Measurements from ENCODE around the gene RHBDD1.

The RHBDD1 gene

DNA sequence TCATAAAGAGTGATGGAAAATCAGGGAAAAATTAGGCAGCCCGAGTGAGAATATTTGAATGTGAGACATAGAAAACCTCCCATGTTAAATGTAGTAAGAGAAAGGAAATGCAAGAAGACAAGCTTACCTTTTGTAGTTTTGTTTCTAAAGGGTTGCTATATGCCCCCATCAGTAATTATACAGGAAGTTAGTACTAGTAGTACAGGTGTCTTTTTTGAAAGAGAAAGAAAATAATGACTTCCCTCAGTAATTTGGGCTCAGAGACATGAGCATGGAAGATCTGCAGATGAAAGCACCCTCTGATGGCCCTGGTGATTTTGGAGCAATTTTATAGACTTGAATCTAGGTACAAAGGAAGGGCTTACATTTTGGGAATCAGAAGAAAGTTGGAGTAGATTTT lies 80.8 kb downstream of the RHBDD1 start:
- DNase-seq (ENCODE audit: low spot score), result no peak

DNA sequence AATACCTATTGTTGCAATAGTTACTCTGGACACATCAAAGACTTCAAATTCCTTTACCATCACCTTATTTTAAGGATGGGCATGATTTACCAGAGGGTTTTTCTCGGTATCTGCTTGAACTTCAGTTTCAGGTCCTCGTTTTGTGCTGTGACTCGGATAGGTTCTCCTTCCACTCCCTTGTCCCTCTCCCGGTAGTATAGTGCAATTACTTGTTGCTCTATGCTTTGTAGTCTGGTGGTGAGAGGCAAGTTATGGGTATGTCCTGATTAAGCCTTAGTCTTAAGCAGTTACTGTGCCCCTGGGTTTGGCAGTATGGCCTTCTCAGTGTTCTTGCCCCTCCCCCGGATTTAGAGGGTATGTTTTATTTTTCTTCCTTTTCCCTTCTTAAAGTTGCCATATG lies 96.6 kb downstream of the RHBDD1 start:
- no peak for DNase-seq (ENCODE audit: low spot score)

DNA sequence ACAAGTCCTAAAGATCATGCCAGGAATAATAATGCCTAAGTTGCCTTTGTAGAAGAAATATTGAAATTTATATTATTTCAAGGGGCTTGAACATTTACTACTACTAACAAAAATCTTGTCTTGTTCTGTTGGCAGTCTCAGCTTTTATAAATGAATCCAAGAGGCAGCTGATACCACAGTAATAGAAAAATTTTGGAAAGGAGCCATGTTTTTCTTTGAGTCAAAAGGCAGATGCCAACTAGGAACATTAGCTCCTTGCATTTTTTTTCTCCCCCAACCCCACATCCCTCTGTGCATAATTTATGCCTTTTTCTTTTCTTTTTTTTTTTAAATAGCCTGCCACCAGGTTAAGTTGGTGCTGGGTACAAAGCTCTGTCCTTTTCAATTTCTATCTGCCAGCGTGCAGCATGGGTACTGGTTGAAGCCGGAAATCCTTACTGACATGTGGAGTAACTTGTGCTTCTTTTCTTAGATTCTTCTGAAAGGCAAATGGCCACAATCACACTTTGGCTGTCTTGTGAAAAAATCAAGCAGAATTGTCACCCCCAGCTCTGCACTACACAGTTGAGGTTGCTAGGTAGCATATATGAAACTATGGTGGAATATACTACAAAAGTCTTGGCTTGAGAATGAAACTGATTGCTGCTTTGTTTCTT lies 98.8 kb downstream of the RHBDD1 start:
- no peak for DNase-seq (ENCODE audit: low spot score)

DNA sequence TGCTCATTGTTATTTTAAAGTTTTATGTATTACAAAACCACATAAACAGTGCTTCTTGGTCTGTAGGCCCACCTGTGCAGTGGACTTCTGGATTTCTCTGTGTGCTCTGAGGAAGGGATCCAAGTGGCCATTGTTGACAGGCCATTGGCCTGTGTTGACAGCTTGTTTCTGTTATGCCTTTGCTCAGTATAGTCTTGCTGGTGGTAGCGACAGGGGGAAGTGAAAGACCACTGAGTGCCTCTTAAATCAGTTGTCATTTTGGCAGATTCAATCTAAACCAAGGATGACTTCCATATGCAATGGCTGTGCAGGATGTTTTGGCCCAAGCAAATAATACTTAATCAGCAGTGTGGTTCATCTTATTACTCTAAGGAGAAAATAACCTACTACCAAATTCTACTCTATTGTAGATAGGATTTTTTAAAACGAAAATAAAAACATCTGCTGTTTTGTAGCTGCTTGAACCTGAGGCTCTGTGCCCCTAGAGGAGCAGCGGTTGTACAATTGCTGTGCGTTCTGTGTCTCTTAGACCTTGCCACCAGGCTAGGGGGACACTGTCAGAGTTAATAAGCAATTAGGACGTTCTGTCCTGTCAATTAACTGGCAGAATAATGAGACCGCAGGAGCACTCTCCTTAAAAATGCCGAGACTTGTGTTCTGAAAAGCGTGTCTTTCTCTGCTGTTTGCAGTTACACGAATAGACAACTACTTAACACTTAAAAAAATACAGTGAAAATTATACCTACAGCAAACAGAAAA lies 108.2 kb downstream of the RHBDD1 start:
- DNase-seq (ENCODE audit: low spot score), result peak; percentile 5

DNA sequence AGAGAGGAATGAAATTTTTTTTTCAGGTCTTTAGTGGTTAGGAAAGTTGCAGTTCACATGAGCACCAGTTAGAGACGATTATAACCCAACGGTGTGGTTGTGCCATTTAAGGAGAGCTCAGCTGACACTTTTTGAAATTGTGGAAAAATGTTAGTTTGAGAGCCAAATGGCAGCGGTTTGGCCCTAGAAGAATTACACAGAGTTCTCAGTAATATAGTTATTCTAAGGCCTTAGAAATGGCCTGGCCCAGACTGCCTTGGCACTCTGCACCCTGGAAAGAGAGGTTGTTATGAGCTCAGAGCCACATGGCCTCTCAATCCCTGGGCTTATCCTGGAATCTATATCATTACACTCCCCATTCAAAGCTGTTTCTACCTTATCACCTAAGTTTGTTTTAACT lies 117.4 kb downstream of the RHBDD1 start:
- DNase-seq (ENCODE audit: low spot score), result no peak

DNA sequence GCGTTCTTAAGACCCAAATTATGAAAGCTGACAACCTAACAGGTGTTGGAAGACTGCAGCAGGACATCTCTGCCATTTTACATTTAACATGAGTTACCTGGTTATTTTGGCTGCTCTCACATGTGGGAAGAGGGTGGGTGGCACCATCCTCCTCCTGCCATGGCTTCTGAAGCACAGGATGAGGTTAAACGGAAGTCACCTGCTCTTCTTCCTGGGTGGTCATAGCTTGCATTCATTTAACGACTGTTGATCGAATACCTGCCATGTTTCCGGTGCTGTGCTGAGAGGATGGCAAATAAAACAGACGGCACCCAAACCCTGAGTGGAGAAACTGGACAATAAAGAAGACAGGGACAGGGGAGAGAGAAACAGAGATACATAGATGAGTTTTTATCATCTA lies 118.0 kb downstream of the RHBDD1 start:
- no peak for DNase-seq (ENCODE audit: low spot score)

DNA sequence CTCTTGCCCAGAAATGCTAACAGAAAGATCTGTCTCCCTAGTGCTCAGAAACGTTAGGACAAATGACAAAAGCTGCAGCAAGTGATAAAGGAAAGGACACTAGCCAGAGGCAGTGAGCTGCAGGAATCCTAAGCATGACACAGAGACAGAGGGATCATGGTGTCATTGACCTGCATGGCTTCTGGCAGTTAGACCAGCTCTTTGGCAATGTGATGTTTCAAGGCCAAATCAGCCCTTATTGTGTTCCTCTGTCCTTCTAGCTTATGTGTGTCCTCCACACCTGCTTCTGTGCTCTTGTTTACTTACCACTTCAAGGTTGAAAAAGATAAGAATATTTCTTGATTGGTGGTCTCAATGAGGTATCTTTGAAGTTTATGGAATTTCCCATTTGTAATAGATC lies 120.8 kb downstream of the RHBDD1 start:
- DNase-seq (ENCODE audit: low spot score), result no peak

DNA sequence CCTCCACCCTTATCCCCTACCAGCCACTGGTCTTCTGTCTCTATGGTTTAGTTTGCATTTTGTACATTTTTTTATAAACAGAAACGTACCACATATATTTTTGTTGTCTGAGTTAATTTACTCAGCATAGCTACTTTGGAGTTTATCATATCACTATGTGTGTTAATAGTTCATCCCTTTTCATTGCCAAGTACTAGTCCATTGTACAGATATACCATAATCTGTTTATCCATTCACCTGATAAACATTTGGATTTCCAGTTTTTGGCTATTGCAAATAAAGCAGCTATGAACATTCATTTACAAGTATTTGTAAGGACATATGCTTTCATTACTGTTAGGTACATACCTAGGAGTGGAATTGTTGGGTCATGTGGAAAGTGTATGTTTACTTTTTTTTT lies 123.6 kb downstream of the RHBDD1 start:
- no peak for DNase-seq (ENCODE audit: low spot score)

DNA sequence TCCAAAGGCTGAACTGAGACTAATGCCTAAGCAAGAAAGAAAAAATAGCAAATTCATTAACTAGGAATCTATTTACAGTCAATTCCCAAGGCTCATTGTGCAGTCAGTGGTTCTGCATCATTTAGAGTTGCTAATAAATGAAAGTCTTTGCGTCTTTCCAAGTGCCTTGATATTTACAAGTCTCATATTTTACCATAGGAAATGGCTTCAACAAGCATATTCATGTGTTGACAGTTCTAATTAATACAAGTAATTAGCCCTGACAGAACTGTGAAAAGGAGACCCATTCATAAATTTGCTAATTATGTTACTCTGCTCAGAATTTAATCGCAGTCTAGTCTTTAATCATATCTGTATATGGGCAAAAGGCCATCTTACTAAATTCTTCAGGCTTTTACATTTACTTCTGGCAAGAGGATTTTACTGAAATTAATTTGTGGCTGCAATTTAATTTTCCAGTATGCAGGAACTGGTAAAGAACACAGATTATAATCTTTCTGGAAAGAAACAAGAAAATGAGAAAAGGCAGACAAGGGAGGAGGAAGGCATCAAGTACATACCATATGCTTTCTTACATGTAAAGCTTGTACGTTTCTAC lies 126.4 kb downstream of the RHBDD1 start:
- no peak for DNase-seq (ENCODE audit: low spot score)

DNA sequence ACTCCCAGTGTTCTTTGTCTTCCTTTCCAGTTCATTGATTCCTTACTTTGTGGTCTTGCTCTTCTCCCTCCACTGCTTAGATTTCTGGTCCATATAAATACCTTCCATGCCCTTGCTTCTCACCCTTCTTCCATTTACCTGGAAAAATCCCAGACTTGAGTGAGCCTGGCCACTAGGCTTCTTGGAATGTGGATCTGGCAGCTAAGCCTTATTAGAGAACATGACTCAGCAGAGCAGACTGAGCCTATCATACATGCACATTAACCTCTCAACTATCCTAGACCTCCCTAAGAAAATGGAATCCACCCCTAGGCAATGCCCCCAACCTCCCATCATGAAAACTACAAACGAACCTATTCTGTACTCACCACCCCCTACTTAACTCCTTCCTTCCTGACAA lies 127.7 kb downstream of the RHBDD1 start:
- DNase-seq (ENCODE audit: low spot score), result no peak

DNA sequence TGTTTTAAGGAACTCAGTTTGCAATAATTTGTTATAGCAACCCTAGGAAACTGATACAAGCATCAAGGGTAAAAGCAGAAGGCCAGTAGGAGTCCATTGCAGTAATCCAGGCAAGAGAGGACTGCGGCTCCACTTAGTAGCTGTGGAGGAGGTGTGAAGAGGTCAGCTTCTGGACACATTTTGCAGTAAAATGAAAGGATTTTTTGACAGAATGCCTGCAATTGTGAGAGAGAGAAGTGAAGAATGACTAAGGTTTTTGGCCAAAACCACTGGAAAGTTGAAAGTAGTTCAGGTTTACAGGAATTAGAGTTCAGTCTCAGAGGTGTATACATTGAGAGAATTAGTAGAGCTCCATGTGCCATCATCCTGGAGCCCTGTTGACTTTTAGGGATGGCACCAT lies 129.5 kb downstream of the RHBDD1 start:
- no peak for DNase-seq (ENCODE audit: low spot score)

DNA sequence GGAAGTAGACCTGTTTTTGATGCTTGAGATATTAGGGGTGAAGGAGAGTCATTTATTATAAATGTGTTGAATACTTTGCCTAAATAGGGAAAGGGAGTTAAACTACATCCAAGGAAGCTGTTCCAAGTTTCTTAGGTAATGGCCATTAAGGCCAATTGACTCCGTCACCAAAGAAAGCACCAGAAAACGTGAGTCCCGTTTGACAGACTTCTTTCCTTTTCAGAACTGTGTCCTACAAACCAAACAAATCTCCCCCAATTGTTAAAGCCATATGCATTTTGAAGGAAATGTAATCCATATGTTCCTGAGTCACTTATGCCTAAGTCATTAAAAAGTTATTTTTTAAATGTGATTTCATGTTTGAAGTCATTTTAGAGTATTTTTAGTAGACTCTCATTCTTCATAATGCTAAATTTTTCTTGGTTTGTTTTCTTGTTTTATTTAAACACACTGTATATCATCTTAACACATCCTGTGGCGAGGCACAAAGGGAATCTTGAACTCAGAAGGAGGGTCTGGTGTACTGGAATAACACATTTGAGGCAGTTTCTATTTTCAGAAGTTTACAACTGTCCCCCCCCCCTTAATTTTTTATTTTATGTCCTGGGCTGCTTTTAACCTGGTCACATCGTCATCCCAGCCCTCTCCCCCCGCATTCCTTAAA lies 133.7 kb downstream of the RHBDD1 start:
- DNase-seq (ENCODE audit: low spot score), result no peak

DNA sequence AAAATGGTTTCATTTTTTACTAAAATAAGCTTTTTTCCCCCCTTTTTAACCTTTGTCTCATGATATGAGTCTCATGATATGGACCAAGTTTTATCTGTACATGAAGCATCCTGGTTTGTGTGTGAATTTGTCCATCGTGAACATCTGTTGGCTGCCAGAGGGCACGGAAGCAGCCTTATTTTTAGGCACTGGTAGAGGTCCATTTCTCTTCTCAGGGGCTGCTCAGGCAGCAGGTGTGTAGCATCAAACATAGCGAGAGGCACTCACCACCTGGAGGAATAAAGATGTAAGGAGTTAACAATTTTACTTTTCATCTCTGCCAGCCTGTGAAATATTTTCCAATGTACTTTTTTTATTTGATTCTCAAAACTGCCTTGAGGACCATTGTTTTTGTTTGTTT lies 134.5 kb downstream of the RHBDD1 start:
- DNase-seq (ENCODE audit: low spot score), result peak; percentile 36

DNA sequence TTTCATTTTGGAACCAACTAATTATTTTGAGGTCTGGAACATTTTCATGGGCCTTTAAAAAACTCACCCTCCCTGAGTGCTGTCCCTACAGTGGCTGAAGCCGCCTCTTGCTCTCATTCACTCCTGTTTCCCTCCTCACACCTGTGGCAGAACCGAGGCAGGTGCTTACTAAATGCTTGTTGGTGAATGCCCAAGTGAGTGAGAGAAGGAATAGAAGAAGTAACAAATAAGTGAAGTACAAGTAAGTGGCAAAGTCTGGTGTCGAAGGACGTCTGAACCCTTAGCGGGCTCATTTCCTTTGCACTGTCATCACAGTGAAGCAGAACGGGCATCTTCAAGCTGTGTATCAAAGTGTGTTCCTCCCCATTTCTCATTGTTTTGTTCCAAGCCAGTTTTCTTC lies 135.2 kb downstream of the RHBDD1 start:
- peak; percentile 29 for DNase-seq (ENCODE audit: low spot score)

DNA sequence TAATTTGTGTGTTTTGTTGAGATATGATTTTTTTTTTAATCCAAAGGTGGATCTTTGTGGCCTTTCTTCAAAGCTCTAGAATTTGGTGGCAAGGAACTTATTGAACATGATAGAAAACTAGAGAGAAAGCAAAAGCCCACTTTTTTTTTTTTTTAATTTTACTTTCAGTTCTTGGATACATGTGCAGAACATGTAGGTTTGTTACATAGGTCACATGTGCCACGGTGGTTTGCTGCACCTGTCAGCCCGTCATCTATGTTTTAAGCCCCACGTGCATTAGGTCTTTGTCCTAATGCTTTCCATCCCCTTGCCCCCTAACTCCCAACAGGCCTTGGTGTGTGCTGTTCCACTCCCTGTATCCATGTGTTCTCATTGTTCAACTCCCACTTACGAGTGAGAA lies 135.9 kb downstream of the RHBDD1 start:
- no peak for DNase-seq (ENCODE audit: low spot score)

DNA sequence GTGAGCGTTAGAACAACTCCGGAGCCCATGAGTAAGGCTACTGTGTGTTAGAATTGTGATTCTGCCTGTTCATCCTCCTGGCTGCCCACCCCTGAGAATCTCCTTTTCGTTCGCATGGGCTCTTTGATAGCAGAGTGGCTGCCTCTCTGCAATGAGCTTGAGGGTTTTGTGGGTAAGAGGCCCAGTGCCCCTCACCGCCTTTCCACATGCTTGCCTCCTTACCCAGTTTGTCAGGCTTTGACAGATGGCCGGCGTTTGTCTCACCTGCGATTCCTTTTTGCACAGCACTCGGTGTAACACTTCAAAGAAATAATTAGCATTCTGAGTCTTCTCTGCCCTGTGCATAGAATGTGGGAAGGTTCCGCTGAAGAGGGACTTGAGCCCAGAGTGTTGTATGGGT lies 138.0 kb downstream of the RHBDD1 start:
- DNase-seq (ENCODE audit: low spot score), result no peak

DNA sequence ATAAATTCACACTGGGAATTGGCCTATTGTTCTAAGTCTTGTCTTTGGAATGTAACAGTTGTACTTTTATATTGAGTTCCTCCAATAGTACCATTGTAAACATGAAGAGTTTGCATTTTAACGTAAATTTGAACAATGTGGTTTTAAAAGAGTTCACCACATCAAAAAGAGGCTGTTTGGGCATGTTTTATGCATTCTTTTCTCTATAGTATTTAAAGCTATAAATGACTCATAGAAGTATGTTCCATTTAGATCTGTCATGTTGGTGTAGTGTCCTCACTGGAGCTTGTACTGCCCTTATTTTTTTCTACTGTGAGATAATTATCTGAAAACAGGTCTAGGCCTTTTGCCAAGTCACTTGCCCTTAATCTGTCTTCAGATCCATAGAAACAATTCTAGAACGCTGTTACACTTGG lies 141.9 kb downstream of the RHBDD1 start:
- no peak for DNase-seq (ENCODE audit: low spot score)

DNA sequence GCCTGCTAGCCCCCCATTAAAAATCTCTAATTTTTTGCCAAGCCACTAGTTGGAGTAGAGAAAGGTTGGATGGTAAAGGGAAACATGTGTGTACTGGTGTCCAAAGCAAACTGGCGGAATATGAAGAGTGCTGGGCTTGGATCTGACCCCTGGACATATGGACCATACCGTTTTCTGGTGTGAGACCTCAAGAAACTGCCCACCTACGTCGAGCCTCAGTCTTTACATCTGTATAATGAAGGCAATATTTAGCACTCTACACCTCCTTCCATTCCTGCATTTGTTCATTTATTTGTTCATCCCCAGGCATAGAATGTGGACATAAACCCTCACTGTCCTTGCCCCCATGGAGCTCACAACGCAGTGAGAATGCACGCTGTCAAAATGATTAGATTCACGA lies 142.4 kb downstream of the RHBDD1 start:
- DNase-seq (ENCODE audit: low spot score), result no peak

DNA sequence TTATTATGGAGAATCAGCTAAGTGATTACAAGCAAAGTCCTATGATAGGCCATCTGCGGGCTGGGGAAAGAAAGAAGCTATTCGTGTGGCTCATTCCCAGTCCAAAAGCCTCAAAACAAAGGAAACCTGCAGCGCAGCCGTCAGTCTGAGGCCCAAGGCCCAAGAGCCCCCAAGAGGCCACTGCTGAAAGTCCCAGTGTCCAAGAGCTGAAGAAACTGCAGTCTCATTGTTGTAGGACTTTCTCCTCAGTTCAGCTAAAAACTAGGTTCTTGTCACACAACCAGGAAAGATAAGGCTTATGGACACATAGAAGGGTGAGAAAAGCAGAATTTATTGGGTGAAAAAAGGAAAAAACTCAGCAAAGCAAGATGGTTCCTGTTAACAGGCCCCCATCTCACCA lies 143.2 kb downstream of the RHBDD1 start:
- no peak for DNase-seq (ENCODE audit: low spot score)

DNA sequence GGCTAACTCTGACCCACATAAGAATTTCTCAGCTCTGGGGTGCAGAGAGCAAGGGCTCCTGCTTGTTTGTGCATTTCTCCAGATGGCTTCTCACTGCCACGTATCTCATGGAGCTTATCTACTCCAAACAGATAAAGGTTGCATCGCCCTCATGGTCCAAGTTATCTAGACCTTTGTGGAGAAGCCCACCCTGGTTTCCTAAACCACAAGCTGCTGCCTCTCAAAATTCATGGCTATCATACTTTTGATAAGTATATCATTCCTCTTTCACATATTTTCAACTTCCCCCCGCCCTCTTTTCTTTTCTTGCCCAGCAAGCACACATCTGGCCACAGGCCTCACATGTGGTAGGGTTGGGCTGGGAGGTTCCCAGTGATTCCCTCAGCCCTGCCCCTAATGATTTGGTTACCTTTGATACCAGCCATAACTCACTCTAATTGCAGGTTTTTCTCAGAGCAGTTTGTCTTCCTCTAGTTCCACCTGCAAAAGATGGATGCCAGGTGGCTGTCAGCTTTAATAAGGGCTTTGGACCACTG lies 146.0 kb downstream of the RHBDD1 start:
- DNase-seq (ENCODE audit: low spot score), result no peak

DNA sequence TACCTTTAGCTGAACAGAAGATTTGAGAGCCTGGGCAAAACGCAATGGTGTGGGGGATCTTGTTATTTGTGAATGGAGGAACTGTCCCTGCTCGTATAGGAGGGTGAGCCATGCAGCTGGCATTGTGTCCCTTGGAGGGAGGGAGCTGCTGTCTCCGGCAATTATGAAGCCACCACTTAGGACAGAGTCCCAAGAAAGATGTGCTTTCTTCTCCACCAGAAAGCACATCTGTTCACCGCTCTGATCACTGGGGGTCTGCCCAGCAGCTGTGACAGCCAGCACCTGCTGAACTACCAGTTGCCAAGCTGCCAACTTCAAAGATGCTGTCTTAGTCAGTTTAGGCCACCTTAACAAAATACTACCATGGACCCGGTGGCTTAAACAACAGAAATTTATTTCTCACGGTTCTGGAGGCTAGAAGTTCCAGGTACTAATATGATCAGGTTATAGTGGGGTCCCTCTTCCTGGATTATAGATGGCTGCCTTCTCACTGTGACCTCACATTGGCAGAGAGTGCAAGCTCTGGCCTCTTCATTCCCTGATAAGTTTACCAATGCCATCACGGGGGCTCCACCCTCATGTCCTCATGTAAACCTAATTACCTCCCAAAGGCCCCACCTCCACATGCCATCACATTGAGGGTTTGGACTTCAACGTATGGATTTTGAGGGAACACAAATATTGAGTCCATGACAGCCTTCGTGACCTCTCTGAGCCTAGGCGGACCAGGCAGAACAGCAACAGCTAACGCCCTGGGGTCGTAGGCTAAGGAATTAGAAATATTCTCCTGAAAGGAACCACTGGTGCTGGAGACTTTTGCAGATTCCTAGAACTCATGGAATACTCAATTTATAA lies 148.3 kb downstream of the RHBDD1 start:
- no peak for DNase-seq (ENCODE audit: low spot score)
